Measurements from ENCODE around the gene INPP5J.
A peak's percentile ranks its signal among the peaks of the same experiment; 100 is the strongest.
"Not testable (repeated sequence)": the region's sequence is repeated elsewhere in the genome, so short reads cannot be mapped to it uniquely, and the experiment has no call there.

Gene INPP5J

GRCh38 chr22:31099841-31100761, 22.7 kb upstream of the INPP5J start:
- DNase-seq (ENCODE audit: low read depth in 1 of 2, low spot score in 1 of 2), result no peak

- DNase-seq (ENCODE audit: low read depth in 1 of 2, low spot score in 1 of 2), result no peak
Observed at GRCh38 chr22:31100762-31101525, 21.8 kb upstream of the INPP5J start.

GRCh38 chr22:31102441-31103081, 20.2 kb upstream of the INPP5J start:
- DNase-seq (ENCODE audit: low read depth in 1 of 2, low spot score in 1 of 2), result no peak

- no peak for DNase-seq (ENCODE audit: low read depth in 1 of 2, low spot score in 1 of 2)
Observed at GRCh38 chr22:31103111-31103510, 19.7 kb upstream of the INPP5J start.

GRCh38 chr22:31103899-31104694, 18.7 kb upstream of the INPP5J start:
- DNase-seq (ENCODE audit: low read depth in 1 of 2, low spot score in 1 of 2), result no peak

GRCh38 chr22:31104869-31105268, 17.9 kb upstream of the INPP5J start:
- DNase-seq (ENCODE audit: low read depth in 1 of 2, low spot score in 1 of 2), result no peak

GRCh38 chr22:31105282-31105929, 17.4 kb upstream of the INPP5J start:
- no peak for DNase-seq (ENCODE audit: low read depth in 1 of 2, low spot score in 1 of 2)

- no peak for DNase-seq (ENCODE audit: low read depth in 1 of 2, low spot score in 1 of 2)
Observed at GRCh38 chr22:31106001-31106571, 16.7 kb upstream of the INPP5J start.

GRCh38 chr22:31106731-31107177, 16.0 kb upstream of the INPP5J start:
- no peak for DNase-seq (ENCODE audit: low read depth in 1 of 2, low spot score in 1 of 2)

GRCh38 chr22:31107178-31107893, 15.4 kb upstream of the INPP5J start, which contains the start of gene SELENOM:
Gene SELENOM, minus strand, starts transcription at chr22:31107568. Its CDS starts 63 bp downstream, at chr22:31107505.
- DNase-seq (ENCODE audit: low read depth in 1 of 2, low spot score in 1 of 2), result peak; percentile 68 to 77

- DNase-seq (ENCODE audit: low read depth in 1 of 2, low spot score in 1 of 2), result no peak
Observed at GRCh38 chr22:31107894-31108218, 14.9 kb upstream of the INPP5J start.

GRCh38 chr22:31112547-31113091, 10.1 kb upstream of the INPP5J start:
- not testable (repeated sequence) for DNase-seq (ENCODE audit: low read depth in 1 of 2, low spot score in 1 of 2)

- DNase-seq (ENCODE audit: low read depth in 1 of 2, low spot score in 1 of 2), result no peak
Observed at GRCh38 chr22:31118046-31118820, 4.5 kb upstream of the INPP5J start.

GRCh38 chr22:31119026-31119717, 3.6 kb upstream of the INPP5J start:
- no peak for DNase-seq (ENCODE audit: low read depth in 1 of 2, low spot score in 1 of 2)

- no peak for DNase-seq (ENCODE audit: low read depth in 1 of 2, low spot score in 1 of 2)
Observed at GRCh38 chr22:31120230-31120629, 2.5 kb upstream of the INPP5J start.

GRCh38 chr22:31120642-31121041, 2.1 kb upstream of the INPP5J start:
- no peak for DNase-seq (ENCODE audit: low read depth in 1 of 2, low spot score in 1 of 2)

GRCh38 chr22:31121403-31121802, 1.4 kb upstream of the INPP5J start:
- DNase-seq (ENCODE audit: low read depth in 1 of 2, low spot score in 1 of 2), result no peak

GRCh38 chr22:31122196-31122531, 602 bp upstream of the INPP5J start:
- no peak for DNase-seq (ENCODE audit: low read depth in 1 of 2, low spot score in 1 of 2)
